IPS-18c (cell line): Measurements from ENCODE around the gene MRPL23.

Source experiments
- H3K4me3 ChIP-seq: 2 replicates; pipeline ENCODE4 v1.7.0; 2013; ENCODE audit warnings: low read depth, mild to moderate bottlenecking, low read length, moderate library complexity; ENCODE audit not compliant: insufficient read depth
- H3K9me3 ChIP-seq: one replicate; pipeline ENCODE4 v1.6.1; 2013; ENCODE audit warnings: mild to moderate bottlenecking, low read length, moderate library complexity; ENCODE audit not compliant: control insufficient read depth, insufficient read depth

MRPL23 gene

GRCh38 chr11:1919391-1920127 lies 27.6 kb upstream of the MRPL23 start, which contains the start of gene TNNT3:
TNNT3 (plus strand) TSS chr11:1919703; CDS start chr11:1922875, 3,172 bp downstream.
- Histone ChIP-seq H3K4me3 (no peak within 1 kb of the TSS), H3K9me3 (no peaks in the 10 kb centered on the region)

DNA sequence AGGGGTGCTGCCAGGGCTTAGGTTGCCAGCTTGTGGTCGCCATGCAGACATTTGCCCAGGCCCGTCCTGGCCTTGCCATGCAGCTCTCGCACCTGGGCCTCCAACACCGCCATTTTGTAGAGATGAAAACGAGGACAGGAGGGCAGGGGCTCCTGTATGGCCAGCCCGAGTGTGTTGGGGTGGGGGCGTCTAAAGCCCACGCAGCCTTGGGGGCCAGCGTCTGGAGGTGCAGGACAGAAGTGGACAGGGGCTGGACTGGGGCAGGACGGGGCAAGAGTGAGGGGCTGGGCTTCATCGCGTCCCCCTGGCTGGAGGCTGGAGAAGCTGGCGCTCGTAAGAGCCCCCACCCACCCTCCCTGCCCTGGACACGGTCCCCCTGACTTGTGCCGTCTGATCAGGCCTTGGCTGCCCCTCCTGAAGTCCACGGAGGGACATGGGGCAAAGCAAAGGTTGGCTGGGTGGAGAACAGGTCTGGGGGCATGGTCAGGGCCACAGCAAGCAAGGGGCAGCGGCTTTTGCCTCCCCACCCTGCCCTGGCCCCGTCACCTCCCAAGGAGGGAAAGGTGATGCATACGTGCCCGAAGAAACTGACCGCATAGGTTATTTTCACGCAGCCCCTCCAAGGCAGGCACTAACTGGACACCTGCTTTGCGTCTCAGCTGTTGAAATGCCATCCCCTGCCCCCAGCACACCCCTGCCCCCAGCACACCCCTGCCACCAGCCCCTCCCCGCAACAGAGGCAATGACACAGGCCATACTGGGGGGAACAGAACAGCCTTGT lies 26.8 kb upstream of the MRPL23 start:
- Histone ChIP-seq H3K4me3 (no peak overlapping the region), H3K9me3 (no peaks in the 10 kb centered on the region)

GRCh38 chr11:1920909-1921573 lies 26.1 kb upstream of the MRPL23 start:
- H3K4me3 ChIP-seq = no peak overlapping the region
- no peaks in the 10 kb centered on the region for H3K9me3 ChIP-seq

GRCh38 chr11:1921574-1922141 lies 25.5 kb upstream of the MRPL23 start:
- Histone ChIP-seq H3K4me3 (no peak overlapping the region), H3K9me3 (no peaks in the 10 kb centered on the region)

DNA sequence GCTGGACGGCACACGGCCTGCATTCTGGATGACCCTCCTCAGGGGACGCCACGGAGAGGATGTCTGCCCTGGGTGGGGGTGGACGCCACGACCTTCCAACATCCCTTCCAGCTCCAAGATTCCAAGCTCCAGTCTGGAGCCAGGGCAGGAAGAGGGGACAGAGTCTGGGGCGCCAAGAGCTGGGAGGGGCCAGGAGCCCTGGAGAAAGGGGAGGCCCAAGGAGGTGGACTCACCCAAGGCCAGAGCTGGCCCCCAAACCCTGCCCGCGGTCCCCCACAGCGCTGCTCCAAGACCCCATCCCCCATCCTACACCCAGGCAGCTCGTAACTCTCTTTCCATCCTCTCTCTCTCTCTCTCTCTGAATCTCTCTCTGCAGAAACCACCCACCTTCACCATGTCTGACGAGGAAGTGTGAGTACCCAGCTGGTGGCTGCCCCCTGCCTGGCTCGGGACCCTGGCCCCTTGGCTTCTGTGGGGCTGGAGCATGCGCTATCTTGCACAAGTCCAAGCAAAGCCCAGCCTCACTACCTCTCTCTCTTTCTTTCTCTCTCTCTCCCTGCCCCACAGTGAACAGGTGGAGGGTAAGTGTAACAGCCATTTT lies 24.6 kb upstream of the MRPL23 start:
- Histone ChIP-seq H3K4me3 (no peak overlapping the region), H3K9me3 (no peaks in the 10 kb centered on the region)

DNA sequence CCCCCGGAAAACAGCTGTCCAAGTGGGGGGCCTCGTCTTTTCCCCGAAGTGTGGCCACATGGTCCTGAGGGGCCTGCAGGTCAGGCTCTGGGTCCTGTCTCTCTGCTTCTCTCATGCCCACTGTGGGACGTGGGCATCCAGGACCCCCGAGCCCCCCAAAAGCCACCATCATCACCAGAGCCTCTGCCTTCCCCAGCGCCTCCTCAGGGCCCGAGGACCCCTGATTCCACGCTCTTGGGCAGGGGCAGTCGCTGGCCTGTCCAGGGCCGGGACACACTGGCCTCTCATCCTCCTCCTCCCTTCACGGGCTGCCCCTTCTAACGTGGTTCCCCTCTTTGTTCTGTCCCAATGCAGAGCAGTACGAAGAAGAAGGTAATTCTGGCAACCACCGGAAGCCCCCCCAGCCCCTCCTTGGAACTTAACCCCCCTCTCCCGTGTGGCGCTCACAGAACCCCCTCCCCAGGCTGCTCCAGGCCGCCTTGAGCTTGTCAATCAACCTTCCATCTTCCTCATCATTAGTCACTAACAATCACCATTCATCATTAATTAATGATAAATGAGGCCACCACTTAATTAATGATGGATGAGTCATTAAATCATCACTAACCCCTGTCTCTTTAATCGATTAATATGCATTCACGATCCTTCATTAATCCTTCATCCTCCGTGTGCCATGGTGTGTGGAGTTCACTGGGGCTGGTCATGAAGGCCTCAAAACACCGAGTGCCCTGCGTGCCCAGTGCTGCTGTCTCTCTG lies 23.8 kb upstream of the MRPL23 start:
- H3K4me3 ChIP-seq = no peak overlapping the region

DNA sequence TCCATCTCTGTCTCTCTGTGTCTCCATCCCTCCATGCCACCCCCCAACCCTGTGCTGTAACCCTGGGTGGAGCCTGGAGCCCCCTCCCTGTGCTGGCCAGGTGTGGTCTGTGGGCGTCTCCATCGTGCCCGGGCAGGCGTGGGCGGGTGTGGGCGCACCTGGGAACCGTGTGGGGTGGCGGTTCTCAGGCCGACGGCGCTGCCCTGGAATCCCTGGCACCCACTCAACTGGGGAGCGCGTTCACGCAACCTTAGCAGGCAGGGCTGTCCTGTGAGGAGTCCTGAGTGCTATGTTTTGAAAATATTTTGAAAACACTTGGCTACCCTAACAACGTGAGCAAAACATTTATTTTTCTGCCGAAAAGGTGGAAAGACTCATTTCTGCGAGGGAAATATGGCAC lies 23.0 kb upstream of the MRPL23 start:
- Histone ChIP-seq H3K9me3 (no peaks in the 10 kb centered on the region), H3K4me3 (no peak overlapping the region)

More for the DNA sequence above, 23.8 kb upstream of the MRPL23 start:
- H3K9me3 ChIP-seq = no peaks in the 10 kb centered on the region

- no peaks in the 10 kb centered on the region for H3K9me3 ChIP-seq
These were observed 22.3 kb upstream of the MRPL23 start for GRCh38 chr11:1924646-1925372.

GRCh38 chr11:1925373-1926155 lies 21.6 kb upstream of the MRPL23 start:
- Histone ChIP-seq H3K9me3 (no peaks in the 10 kb centered on the region), H3K4me3 (no peak overlapping the region)

More at GRCh38 chr11:1924646-1925372, 22.3 kb upstream of the MRPL23 start:
- no peak overlapping the region for H3K4me3 ChIP-seq

- H3K4me3 ChIP-seq = no peak overlapping the region
- H3K9me3 ChIP-seq = no peaks in the 10 kb centered on the region
These were observed 20.7 kb upstream of the MRPL23 start for GRCh38 chr11:1926156-1927025.

DNA sequence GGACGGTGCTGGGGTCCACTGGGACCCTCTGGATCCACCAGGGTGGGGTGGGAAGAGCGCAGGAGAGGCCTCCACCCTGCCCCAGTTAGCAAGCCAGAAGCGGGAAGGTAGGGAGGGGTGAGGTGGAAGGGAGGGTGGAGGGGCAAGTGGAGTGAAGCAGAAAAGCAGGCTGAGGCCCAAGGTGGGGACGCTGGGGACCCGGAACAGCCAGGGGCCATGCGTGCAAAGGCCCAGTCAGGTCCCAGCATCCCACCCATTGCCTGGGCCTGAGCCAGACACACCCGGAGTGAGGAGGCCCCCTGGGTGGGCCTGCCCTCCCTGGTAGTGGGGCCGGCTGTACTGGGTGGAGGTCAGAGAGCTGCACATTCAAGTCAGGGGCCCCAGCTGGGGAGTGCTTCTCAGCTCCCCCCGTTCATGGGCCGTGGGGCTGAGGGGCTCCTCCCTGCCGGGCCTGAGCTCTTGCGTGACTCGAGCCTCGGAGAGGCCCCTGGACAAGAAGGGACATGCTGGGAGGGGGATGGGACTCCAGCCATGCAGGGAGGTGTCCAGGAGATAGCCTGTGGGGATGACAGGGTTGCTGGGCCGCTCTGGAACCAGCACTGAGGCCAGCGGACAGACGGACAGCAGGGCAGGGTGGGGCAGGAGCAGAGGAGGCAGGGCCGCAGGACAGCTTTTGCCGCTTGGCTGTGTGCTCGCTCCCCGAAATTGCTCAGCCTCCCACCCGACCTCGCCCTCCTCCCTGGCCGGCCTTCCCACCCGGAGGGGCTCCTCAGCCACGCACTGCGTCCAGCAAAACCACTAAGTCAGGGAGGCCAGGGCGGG lies 19.9 kb upstream of the MRPL23 start:
- no peaks in the 10 kb centered on the region for H3K9me3 ChIP-seq
- H3K4me3 ChIP-seq = no peak overlapping the region

DNA sequence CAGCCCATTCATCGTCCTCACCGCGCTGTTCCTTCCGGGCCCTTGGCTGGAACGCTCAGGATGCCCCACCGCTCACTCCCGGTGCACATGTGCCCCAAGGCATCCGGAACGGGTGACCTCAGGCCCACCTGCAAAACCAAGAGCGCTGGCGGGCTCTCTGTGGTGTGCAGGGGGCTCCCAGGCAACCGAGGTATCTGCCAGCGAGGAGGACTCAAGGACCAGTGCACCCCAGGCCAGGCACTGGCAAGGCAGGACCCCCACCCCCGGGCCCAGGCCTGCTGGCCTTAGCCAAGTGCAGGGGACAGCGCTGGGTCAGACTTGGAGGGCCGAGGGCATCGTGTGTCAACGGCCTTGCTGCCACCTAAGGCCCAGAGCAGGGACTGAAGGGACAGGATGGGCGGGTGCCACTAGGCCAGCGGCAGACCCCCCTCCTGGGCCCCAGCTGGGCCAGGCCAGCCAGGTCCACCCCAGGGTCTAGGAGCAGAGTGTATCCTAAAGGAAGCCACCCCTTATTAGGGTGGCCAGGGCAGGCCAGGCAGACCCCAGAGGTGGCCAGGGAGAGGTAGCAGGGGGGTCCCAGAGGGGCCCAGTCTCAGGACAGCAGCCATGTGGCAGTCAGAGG lies 19.2 kb upstream of the MRPL23 start:
- H3K4me3 ChIP-seq = no peak overlapping the region

DNA sequence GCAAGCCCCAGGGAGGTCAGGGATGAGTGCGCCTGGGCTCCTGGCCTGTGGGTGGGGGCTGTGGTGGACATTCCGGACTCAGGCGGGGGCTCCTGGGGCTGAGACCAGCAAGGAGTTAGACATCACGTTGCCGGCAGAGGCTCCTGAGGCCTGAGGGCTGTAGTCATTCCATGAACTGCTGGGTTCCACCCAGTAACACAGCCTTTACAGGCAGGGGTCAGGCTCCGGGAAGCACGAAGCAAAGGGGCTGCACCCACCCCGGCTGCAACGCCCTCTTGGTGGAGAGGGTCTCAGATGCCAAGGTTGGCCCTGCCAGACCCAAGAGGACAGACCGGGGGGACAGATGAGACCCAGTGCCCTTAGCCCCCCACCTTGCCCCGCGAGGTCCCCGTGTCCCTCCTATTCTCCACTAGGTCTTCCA lies 18.7 kb upstream of the MRPL23 start:
- H3K4me3 ChIP-seq = no peak overlapping the region
- H3K9me3 ChIP-seq = no peaks in the 10 kb centered on the region

More for the DNA sequence above, 19.2 kb upstream of the MRPL23 start:
- H3K9me3 ChIP-seq = no peaks in the 10 kb centered on the region
